Endothelial cell of umbilical vein (primary cell): Measurements from ENCODE around the gene MYO16. TPM values are rescaled to one million over a fixed set of nuclear protein-coding genes. Genes with fewer than 3 reads are reported as not detected.

ENCODE experiments used
- BruUV-seq: library from RNA; stranded (reverse); fragments of 400-500 nt; replicated peaks from 2 replicates; lab custom pipeline; 2021; lab: Mats Ljungman, UMichigan
- CTCF ChIA-PET: fragments of 300-600, 350-600 bp; sonication (Branson Sonifier 250); formaldehyde crosslinking; loops from one replicate; lab custom pipeline; 2021; ENCODE audit warnings: antibody characterized with exemption, inconsistent platforms; lab: Charles Lee
- POLR2A ChIA-PET: fragments of 300-600, 350-600 bp; sonication (Branson Sonifier 250); formaldehyde crosslinking; loops from one replicate; lab custom pipeline; 2021; ENCODE audit warnings: antibody characterized with exemption, inconsistent platforms; lab: Charles Lee
- DNase-seq: peaks from one replicate; pipeline ENCODE4 v3.0.0-alpha.2; 2011; ENCODE audit warnings: low read depth, low spot score
- FAIRE-seq: peaks from 2 replicates; lab custom pipeline; 2011; peaks lifted over from hg19 to GRCh38; lab: Jason Lieb, UNC
- H2AFZ ChIP-seq: 2 replicates; pipeline ENCODE4 v1.6.0; 2012; ENCODE audit warnings: low read depth, low read length, control low read depth, inconsistent platforms
- H3K27ac ChIP-seq: 2 replicates; pipeline ENCODE4 v1.5.1; 2011; ENCODE audit warnings: low read depth, mild to moderate bottlenecking, control low read depth, low read length, moderate library complexity; ENCODE audit not compliant: insufficient read depth
- H3K27me3 ChIP-seq, 2 experiments: 2 replicates each; pipeline versions ENCODE4 v1.6.0 to v1.6.1; 2011; ENCODE audit warnings: low read length in 2 of 2, mixed read lengths in 1 of 2; ENCODE audit not compliant: control insufficient read depth in 2 of 2, insufficient read depth in 2 of 2
- H3K36me3 ChIP-seq, 2 experiments: 2 replicates in 1 of 2; 3 replicates in 1 of 2; pipeline ENCODE4 v1.5.1; 2011; ENCODE audit warnings: low read length in 2 of 2, mild to moderate bottlenecking in 1 of 2, moderate library complexity in 1 of 2; ENCODE audit not compliant: control insufficient read depth in 2 of 2, insufficient read depth in 2 of 2; ENCODE audit errors: extremely low read depth in 1 of 2
- H3K4me1 ChIP-seq: 3 replicates; pipeline ENCODE4 v1.5.1; 2011; ENCODE audit warnings: mild to moderate bottlenecking, low read length; ENCODE audit not compliant: control insufficient read depth, insufficient read depth; ENCODE audit errors: extremely low read depth
- H3K4me2 ChIP-seq: 2 replicates; pipeline ENCODE4 v1.6.1; 2011; ENCODE audit warnings: low read length, control low read depth, mixed read lengths; ENCODE audit not compliant: insufficient read depth
- H3K4me3 ChIP-seq, 3 experiments: fragments of 200-600 bp in 1 of 3; sonication (generic), shearing (Covaris generic) in 1 of 3; replicated peaks in 1 of 3; 2 replicates each; pipeline ENCODE4 v1.5.1; 2011 to 2016; ENCODE audit warnings: control low read depth in 3 of 3, low read length in 3 of 3, mild to moderate bottlenecking in 2 of 3, inconsistent platforms in 1 of 3, low read depth in 1 of 3, moderate library complexity in 1 of 3; ENCODE audit not compliant: insufficient read depth in 1 of 3
- H3K79me2 ChIP-seq: 2 replicates; pipeline ENCODE4 v1.6.0; 2012; ENCODE audit warnings: low read length, inconsistent platforms; ENCODE audit not compliant: control insufficient read depth, insufficient read depth
- H3K9ac ChIP-seq: replicated peaks from 2 replicates; pipeline ENCODE3; 2011; ENCODE audit warnings: low read length, control low read depth; ENCODE audit not compliant: insufficient read depth; ENCODE audit errors: extremely low read depth
- H3K9me1 ChIP-seq: replicated peaks from 3 replicates; pipeline ENCODE4 v1.6.0; 2011; ENCODE audit warnings: mild to moderate bottlenecking, low read length; ENCODE audit not compliant: control insufficient read depth, insufficient read depth; ENCODE audit errors: extremely low read depth
- H3K9me3 ChIP-seq: replicated peaks from 2 replicates; pipeline ENCODE4 v1.5.1; 2012; ENCODE audit warnings: low read length, inconsistent platforms; ENCODE audit not compliant: control insufficient read depth, insufficient read depth
- H4K20me1 ChIP-seq: replicated peaks from 2 replicates; pipeline ENCODE3; 2011; ENCODE audit warnings: mild to moderate bottlenecking, low read length; ENCODE audit not compliant: control insufficient read depth, insufficient read depth; ENCODE audit errors: extremely low read depth
- EZH2 ChIP-seq: IDR thresholded peaks from 2 replicates; pipeline ENCODE4 v1.6.1; 2012; ENCODE audit warnings: borderline replicate concordance, low read depth, mild to moderate bottlenecking, moderate library complexity, low read length, inconsistent platforms; ENCODE audit not compliant: severe bottlenecking
- FOS ChIP-seq: IDR thresholded peaks from 2 replicates; pipeline ENCODE4 v1.6.1; 2011; ENCODE audit warnings: mild to moderate bottlenecking, low read length, moderate library complexity, borderline replicate concordance; ENCODE audit not compliant: insufficient read depth
- GATA2 ChIP-seq: IDR thresholded peaks from 2 replicates; pipeline ENCODE4 v1.7.0; 2011; ENCODE audit warnings: low read depth, mild to moderate bottlenecking, moderate library complexity, mixed read lengths, low read length; ENCODE audit not compliant: insufficient read length, insufficient read depth
- JUN ChIP-seq: IDR thresholded peaks from 2 replicates; pipeline ENCODE4 v1.6.1; 2011; ENCODE audit warnings: borderline replicate concordance, low read depth; ENCODE audit not compliant: insufficient read length, insufficient read depth
- MYC ChIP-seq: IDR thresholded peaks from one replicate; pipeline ENCODE4 v1.6.1; 2011; ENCODE audit warnings: mild to moderate bottlenecking, low read depth, low read length
- POLR2A ChIP-seq: IDR thresholded peaks from 2 replicates; pipeline ENCODE4 v1.6.1; 2012; ENCODE audit warnings: low read depth, mild to moderate bottlenecking, control low read depth, low read length
- POLR2AphosphoS5 ChIP-seq: IDR thresholded peaks from 2 replicates; pipeline ENCODE4 v1.6.1; 2012; ENCODE audit warnings: low read depth, mild to moderate bottlenecking, control low read depth, low read length, moderate library complexity; ENCODE audit not compliant: insufficient read depth
- dilution Hi-C: fragments of 300-500 bp; cut with MboI; formaldehyde crosslinking; loops from one replicate; pipeline ENCODE4 v1.15.0; 2019; ENCODE audit warnings: low sequenced_read_pairs; ENCODE audit not compliant: extremely low pct_ligation_motif_present
- intact Hi-C: fragments of 100-400 bp; cut with micrococcal nuclease; formaldehyde crosslinking; loops from one replicate; pipeline ENCODE4 v1.10.0; 2022
- polyA plus RNA-seq, 4 experiments: library from polyadenylated mRNA; depleted of rRNA in 3 of 4; stranded (reverse) in 3 of 4; unstranded in 1 of 4; fragments of >200 nt; gene quantifications; 2 replicates each; pipeline versions ENCODE4 v1.2.1 to v1.2.3, GENCODE V29; 2011 to 2012; ENCODE audit warnings: missing spikeins in 1 of 4
- total RNA-seq: library from RNA; stranded (reverse); gene quantifications from 2 replicates; pipeline ENCODE4 v1.2.3, GENCODE V29; 2021
- TF ChIP-seq, protein P1 (sequence below), 2 donors: IDR thresholded peaks; 1 replicate in 1 of 2; 2 replicates in 1 of 2; pipeline ENCODE4 v1.5.1; 2011; ENCODE audit warnings: low read length in 2 of 2, mild to moderate bottlenecking in 2 of 2, moderate library complexity in 2 of 2, control low read depth in 1 of 2, inconsistent platforms in 1 of 2, low read depth in 1 of 2; ENCODE audit not compliant: insufficient read depth in 1 of 2; ENCODE audit errors: extremely low read depth in 1 of 2
- TF ChIP-seq, protein P2 (sequence below): IDR thresholded peaks from 2 replicates; pipeline ENCODE4 v1.6.1; 2011; ENCODE audit not compliant: insufficient read depth, insufficient read length

Gene MYO16
- total and polyA plus RNA-seq, 2 donors (not counting 3 experiments of a cell fraction or from before 2014, with no cell fraction given) = 0.03 to 0.04 TPM

DNA sequence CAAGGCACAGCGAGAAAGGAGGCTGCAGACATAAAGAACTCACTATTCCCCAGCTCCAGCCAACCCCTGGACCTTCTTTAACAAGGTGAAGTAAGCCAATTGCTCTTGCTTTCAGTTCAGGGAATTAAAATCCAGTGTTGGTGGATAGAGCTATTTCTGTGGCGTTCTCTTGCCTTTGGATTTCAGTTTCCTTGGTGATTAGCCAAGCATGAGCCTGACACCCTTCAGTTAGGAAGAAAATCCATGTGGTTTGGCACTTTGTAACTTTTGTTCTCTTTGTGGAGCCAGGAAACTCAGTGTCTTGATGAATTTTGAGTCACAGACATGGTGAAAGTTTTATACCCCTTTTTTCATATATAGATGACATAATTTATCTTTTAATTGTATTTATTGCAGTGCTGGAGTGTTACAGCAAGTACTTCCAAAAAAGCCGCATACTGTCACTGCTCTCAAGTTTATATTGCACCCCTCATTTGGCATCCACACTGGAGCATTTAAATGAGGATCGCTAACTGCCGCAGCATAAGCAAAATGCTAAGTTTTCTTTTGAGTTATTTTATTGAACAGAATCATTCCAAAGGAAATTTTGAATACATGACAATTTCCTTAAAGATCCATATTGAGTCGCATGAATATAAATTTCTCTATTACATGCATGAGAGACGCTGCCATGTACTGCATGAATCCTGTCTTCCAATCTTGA, 406.8 kb downstream of the MYO16 start:
- intact Hi-C loops (no loop called here), dilution Hi-C loops (no loop called here)
- Histone ChIP-seq H3K9me1 (no peaks in the 10 kb centered on the region), H4K20me1 (no peaks in the 10 kb centered on the region), H2AFZ (no peak overlapping the region), H3K4me1 (no peaks in the 10 kb centered on the region), H3K36me3 (no peaks in the 10 kb centered on the region), H3K27me3 (no peaks in the 10 kb centered on the region), H3K4me3 (no peak overlapping the region), H3K9me3 (no peaks in the 10 kb centered on the region), H3K9ac (no peak overlapping the region), H3K4me2 (no peak overlapping the region), H3K27ac (no peak overlapping the region), H3K79me2 (no peaks in the 10 kb centered on the region)
- BruUV-seq = no TSS peak
- ChIA-PET CTCF (no interaction called here), POLR2A (no interaction called here)
- DNase-seq = no peak
- no peak for TF ChIP-seq JUN
- no peak for TF ChIP-seq POLR2AphosphoS5
- TF ChIP-seq EZH2 = no peak
- no peak for TF ChIP-seq POLR2A
- TF ChIP-seq GATA2 = no peak
- TF ChIP-seq, protein P1, sequence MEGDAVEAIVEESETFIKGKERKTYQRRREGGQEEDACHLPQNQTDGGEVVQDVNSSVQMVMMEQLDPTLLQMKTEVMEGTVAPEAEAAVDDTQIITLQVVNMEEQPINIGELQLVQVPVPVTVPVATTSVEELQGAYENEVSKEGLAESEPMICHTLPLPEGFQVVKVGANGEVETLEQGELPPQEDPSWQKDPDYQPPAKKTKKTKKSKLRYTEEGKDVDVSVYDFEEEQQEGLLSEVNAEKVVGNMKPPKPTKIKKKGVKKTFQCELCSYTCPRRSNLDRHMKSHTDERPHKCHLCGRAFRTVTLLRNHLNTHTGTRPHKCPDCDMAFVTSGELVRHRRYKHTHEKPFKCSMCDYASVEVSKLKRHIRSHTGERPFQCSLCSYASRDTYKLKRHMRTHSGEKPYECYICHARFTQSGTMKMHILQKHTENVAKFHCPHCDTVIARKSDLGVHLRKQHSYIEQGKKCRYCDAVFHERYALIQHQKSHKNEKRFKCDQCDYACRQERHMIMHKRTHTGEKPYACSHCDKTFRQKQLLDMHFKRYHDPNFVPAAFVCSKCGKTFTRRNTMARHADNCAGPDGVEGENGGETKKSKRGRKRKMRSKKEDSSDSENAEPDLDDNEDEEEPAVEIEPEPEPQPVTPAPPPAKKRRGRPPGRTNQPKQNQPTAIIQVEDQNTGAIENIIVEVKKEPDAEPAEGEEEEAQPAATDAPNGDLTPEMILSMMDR (IDR thresholded peaks at IDR 0.05; ENCODE audit: extremely low read depth in 1 of 2, insufficient read depth in 1 of 2, low read depth in 1 of 2, low read length in 2 of 2) = no peak
- no peak for TF ChIP-seq MYC
- TF ChIP-seq, protein P2, sequence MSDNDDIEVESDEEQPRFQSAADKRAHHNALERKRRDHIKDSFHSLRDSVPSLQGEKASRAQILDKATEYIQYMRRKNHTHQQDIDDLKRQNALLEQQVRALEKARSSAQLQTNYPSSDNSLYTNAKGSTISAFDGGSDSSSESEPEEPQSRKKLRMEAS = no peak
- TF ChIP-seq FOS = no peak
- FAIRE-seq = no peak
